Measurements from ENCODE around the gene CASP8. TPM values are rescaled to one million over a fixed set of nuclear protein-coding genes. Genes with fewer than 3 reads are reported as not detected.

The CASP8 gene
- total and polyA plus RNA-seq, 9 of the 15 experiments (the other 6 are each of a cell fraction or from before 2014, with no cell fraction given), result 10.2 to 31.4 (median 19.4) TPM

DNA sequence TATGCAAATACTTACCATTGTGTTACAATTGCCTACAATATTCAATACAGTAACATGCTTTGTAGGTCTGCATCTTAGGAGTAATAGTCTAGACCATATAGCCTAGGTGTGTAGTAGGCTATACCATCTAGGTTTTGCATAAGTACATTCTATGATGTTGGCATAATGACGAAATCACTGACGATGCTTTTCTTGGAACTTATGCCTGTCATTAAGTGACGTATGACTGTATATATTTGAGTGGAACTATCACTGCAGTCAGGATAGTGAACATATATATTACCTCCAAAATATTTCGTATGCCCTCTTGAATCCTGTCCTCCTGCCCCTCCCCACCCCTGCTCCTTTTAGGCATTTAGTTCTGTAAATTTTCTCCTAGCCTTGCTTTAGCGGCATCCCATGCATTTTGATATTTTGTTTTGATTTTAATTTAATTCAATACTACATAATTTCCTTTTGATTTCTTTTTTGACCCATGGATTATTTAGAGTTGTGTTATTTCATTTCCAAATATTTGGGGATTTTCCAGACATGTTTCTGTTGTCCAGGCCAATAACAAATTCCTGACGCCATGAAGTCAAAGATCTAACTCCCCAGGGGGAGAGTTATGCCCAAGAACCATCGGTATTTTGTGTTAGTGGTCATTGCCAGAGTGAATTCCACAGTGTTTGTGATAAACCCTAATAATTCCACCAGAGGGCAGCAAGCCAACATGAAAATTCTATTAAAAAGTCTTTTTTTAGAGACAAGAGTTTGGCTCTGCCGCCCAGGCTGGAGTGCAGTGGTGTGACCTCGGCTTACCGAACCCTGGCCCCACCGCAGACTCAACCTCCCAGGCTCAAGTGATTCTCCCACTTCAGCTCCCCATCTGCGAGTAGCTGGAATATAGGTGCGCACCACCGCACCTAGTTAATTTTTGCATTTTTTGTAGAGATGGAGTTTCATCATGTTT, 24.2 kb upstream of the CASP8 start (continued):
- TF ChIP-seq GTF2A2 (tag; IDR thresholded peaks at IDR 0.05), result no peak
- TF ChIP-seq ZNF785 (CRISPR knock-in tag; IDR thresholded peaks at IDR 0.05), result no peak
- no peak for TF ChIP-seq JUND (IDR thresholded peaks at IDR 0.05; ENCODE audit: borderline replicate concordance, low read depth, low read length)
- no peak for TF ChIP-seq JUND (tag; IDR thresholded peaks at IDR 0.05; ENCODE audit: borderline replicate concordance, low read depth, low read length)
- TF ChIP-seq ZNF79 (CRISPR knock-in tag; IDR thresholded peaks at IDR 0.05; ENCODE audit: low read depth), result no peak
- TF ChIP-seq CBX5 (IDR thresholded peaks at IDR 0.05; ENCODE audit: borderline replicate concordance, low read depth), result no peak
- TF ChIP-seq NCOR1 (IDR thresholded peaks at IDR 0.05), result no peak
- TF ChIP-seq ZNF316 (IDR thresholded peaks at IDR 0.05), result peak; percentile 87
- TF ChIP-seq ATF7 (IDR thresholded peaks at IDR 0.05), result peak; percentile 59; the same call in 1 of the 2 replicates
- TF ChIP-seq ZNF3 (CRISPR knock-in tag; IDR thresholded peaks at IDR 0.05), result no peak
- no peak for TF ChIP-seq HDAC1 (IDR thresholded peaks at IDR 0.05)
- peak; percentile 46; the same call in 1 of the 2 replicates for TF ChIP-seq SMC3 (conservative IDR thresholded peaks at IDR 0.05; ENCODE audit: insufficient read depth, low read depth, low read length)
- TF ChIP-seq MTA3 (IDR thresholded peaks at IDR 0.05; ENCODE audit: borderline replicate concordance), result 0 out of 2 replicates have a peak, but pooled peaks have one; percentile 32
- TF ChIP-seq PPARD (CRISPR knock-in tag; IDR thresholded peaks at IDR 0.05), result no peak
- peak; percentile 73 for TF ChIP-seq NCOA1 (IDR thresholded peaks at IDR 0.05; ENCODE audit: low read depth)
- TF ChIP-seq, protein P1, sequence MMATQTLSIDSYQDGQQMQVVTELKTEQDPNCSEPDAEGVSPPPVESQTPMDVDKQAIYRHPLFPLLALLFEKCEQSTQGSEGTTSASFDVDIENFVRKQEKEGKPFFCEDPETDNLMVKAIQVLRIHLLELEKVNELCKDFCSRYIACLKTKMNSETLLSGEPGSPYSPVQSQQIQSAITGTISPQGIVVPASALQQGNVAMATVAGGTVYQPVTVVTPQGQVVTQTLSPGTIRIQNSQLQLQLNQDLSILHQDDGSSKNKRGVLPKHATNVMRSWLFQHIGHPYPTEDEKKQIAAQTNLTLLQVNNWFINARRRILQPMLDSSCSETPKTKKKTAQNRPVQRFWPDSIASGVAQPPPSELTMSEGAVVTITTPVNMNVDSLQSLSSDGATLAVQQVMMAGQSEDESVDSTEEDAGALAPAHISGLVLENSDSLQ (IDR thresholded peaks at IDR 0.05), result peak; percentile 59
- 0 out of 2 replicates have a peak, but pooled peaks have one; percentile 41 for TF ChIP-seq ZNF384 (IDR thresholded peaks at IDR 0.05; ENCODE audit: low read depth, low read length)
- TF ChIP-seq GABPB1 (CRISPR knock-in tag; IDR thresholded peaks at IDR 0.05), result no peak
- no peak; the same call in 1 of the 2 replicates for TF ChIP-seq CEBPG (CRISPR knock-in tag; IDR thresholded peaks at IDR 0.05)
- TF ChIP-seq CEBPG (tag; conservative IDR thresholded peaks at IDR 0.05 in 1 of 2, IDR thresholded peaks at IDR 0.05 in 1 of 2), result peak; percentile 17 to 47; a peak in 1 of 4 replicates
- TF ChIP-seq ZBTB7A (IDR thresholded peaks at IDR 0.05; ENCODE audit: borderline replicate concordance, control insufficient read depth, low read depth, low read length), result no peak
- peak; percentile 91 for TF ChIP-seq CREB1 (IDR thresholded peaks at IDR 0.05)
- peak; percentile 87 for TF ChIP-seq CREB1 (CRISPR knock-in tag; IDR thresholded peaks at IDR 0.05)
- no peak for TF ChIP-seq TAF1 (IDR thresholded peaks at IDR 0.05; ENCODE audit: control insufficient read depth, extremely low read depth, insufficient read depth, low read length, severe bottlenecking)
- 0 out of 2 replicates have a peak, but pooled peaks have one; percentile 15 for TF ChIP-seq MAFG (tag; conservative IDR thresholded peaks at IDR 0.05)
- no peak for TF ChIP-seq CBX3 (IDR thresholded peaks at IDR 0.05; ENCODE audit: borderline replicate concordance in 1 of 2, low read length in 2 of 2)
- TF ChIP-seq TEAD1 (CRISPR knock-in tag; IDR thresholded peaks at IDR 0.05), result peak in 1 of 2 experiments; percentile 47; a peak in 1 of 4 replicates
